ENCODE measurements around the gene IDH3A. TPM values are rescaled to one million over a fixed set of nuclear protein-coding genes. Genes with fewer than 3 reads are reported as not detected.

The IDH3A gene
- total RNA-seq, 2 experiments from 2014 or later = 47.0 to 140 TPM

DNA sequence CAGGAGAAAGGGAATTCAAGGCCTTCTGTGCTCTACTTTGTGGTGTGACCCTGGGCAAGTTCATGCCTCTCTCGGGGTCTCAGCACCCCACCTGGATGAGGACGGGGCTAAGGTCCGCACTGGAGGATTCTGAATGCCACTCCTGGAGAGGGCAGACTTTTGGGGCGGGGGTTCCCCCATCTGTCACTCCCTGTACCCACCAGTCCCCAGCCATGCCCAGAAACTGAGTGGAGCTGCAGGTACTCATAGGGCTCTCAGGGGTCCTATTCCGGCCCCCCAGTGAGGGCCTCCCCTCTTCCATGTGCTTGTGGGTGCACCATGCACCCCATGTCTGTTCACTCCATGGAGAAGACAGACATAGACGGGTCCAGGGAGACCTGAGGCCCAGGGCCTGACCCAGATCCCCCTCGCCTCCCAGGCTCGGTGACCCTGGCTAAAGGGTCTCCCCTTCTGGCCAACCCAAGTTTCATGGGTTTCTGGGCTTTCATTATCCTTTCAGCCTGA is 59.2 kb downstream of the IDH3A start:
- no peak overlapping the region for H2AFZ ChIP-seq (ENCODE audit: low read length)
- DNase-seq (ENCODE audit: low spot score) = no peak
- no peaks in the 10 kb centered on the region for H4K20me1 ChIP-seq (ENCODE audit: insufficient read depth, low read length)
- intact Hi-C loops (cut with micrococcal nuclease; ENCODE audit: unreplicated experiment) = no loop called here
- no peaks in the 10 kb centered on the region for H3K9me2 ChIP-seq (ENCODE audit: insufficient read depth, low read length)
- CTCF ChIA-PET (ENCODE audit: unreplicated experiment) = no interaction called here
- no peak for TF ChIP-seq EZH2phosphoT487 (IDR thresholded peaks at IDR 0.05; ENCODE audit: borderline replicate concordance, low read depth, low read length)
- TF ChIP-seq, protein P1, sequence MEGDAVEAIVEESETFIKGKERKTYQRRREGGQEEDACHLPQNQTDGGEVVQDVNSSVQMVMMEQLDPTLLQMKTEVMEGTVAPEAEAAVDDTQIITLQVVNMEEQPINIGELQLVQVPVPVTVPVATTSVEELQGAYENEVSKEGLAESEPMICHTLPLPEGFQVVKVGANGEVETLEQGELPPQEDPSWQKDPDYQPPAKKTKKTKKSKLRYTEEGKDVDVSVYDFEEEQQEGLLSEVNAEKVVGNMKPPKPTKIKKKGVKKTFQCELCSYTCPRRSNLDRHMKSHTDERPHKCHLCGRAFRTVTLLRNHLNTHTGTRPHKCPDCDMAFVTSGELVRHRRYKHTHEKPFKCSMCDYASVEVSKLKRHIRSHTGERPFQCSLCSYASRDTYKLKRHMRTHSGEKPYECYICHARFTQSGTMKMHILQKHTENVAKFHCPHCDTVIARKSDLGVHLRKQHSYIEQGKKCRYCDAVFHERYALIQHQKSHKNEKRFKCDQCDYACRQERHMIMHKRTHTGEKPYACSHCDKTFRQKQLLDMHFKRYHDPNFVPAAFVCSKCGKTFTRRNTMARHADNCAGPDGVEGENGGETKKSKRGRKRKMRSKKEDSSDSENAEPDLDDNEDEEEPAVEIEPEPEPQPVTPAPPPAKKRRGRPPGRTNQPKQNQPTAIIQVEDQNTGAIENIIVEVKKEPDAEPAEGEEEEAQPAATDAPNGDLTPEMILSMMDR (conservative IDR thresholded peaks at IDR 0.05; ENCODE audit: low read length) = no peak
- POLR2A ChIA-PET = interaction anchor here (0.7 kb wide), 1 partner anchor 1243 kb away, joined by 4 read pairs; no protein-coding TSS in a partner anchor
- no peaks in the 10 kb centered on the region for H3K4me1 ChIP-seq (ENCODE audit: insufficient read depth, low read length, poor library complexity, severe bottlenecking)
- no peaks in the 10 kb centered on the region for H3K9me3 ChIP-seq (ENCODE audit: low read length)
- no peaks in the 10 kb centered on the region for H3K36me3 ChIP-seq (ENCODE audit: insufficient read depth, low read length)
- H3K79me2 ChIP-seq (ENCODE audit: insufficient read depth, low read depth, low read length) = no peaks in the 10 kb centered on the region
- H3K27ac ChIP-seq (ENCODE audit: low read depth, low read length, poor library complexity, severe bottlenecking) = no peak overlapping the region
- no peak overlapping the region for H3K4me3 ChIP-seq (ENCODE audit: low read depth, low read length, poor library complexity, severe bottlenecking)
- no peak overlapping the region for H3K4me2 ChIP-seq (ENCODE audit: low read length)
- BruUV-seq (replicated peaks) = no TSS peak

- H3K79me2 ChIP-seq (ENCODE audit: insufficient read depth, low read depth, low read length) = no peaks in the 10 kb centered on the region
- intact Hi-C loops (cut with micrococcal nuclease; ENCODE audit: unreplicated experiment) = no loop called here
- H3K36me3 ChIP-seq (ENCODE audit: insufficient read depth, low read length) = no peaks in the 10 kb centered on the region
- no peak overlapping the region for H3K4me3 ChIP-seq (ENCODE audit: low read depth, low read length, poor library complexity, severe bottlenecking)
- H2AFZ ChIP-seq (ENCODE audit: low read length) = no peak overlapping the region
- H3K9me3 ChIP-seq (ENCODE audit: low read length) = no peaks in the 10 kb centered on the region
- H4K20me1 ChIP-seq (ENCODE audit: insufficient read depth, low read length) = no peaks in the 10 kb centered on the region
- no TSS peak for BruUV-seq (replicated peaks)
- no peak for TF ChIP-seq EZH2phosphoT487 (IDR thresholded peaks at IDR 0.05; ENCODE audit: borderline replicate concordance, low read depth, low read length)
- TF ChIP-seq, protein P1 (conservative IDR thresholded peaks at IDR 0.05; ENCODE audit: low read length) = no peak
- no peak overlapping the region for H3K27ac ChIP-seq (ENCODE audit: low read depth, low read length, poor library complexity, severe bottlenecking)
- H3K4me2 ChIP-seq (ENCODE audit: low read length) = no peak overlapping the region
- no peak for DNase-seq (ENCODE audit: low spot score)
- CTCF ChIA-PET (ENCODE audit: unreplicated experiment) = no interaction called here
- H3K9me2 ChIP-seq (ENCODE audit: insufficient read depth, low read length) = no peaks in the 10 kb centered on the region
- POLR2A ChIA-PET = interaction anchor here (0.6 to 0.7 kb wide), 2 partner anchors 10 to 56 kb away, joined by 3 read pairs; no protein-coding TSS in a partner anchor
- no peaks in the 10 kb centered on the region for H3K4me1 ChIP-seq (ENCODE audit: insufficient read depth, low read length, poor library complexity, severe bottlenecking)
These were observed 59.9 kb downstream of the IDH3A start for GRCh38 chr15:78208887-78209645.
